Mucosa of descending colon (tissue), 3 donors: ENCODE data around the gene A2ML1. TPM values are rescaled to one million over a fixed set of nuclear protein-coding genes. Genes with fewer than 3 reads are reported as not detected.

Source experiments
- ATAC-seq: fragments of 200-7000 bp; cut with Tn5 transposase; one replicate; pipeline ENCODE4 v1.9.1; 2020; ENCODE audit warnings: mild to moderate bottlenecking, moderate library complexity
- DNase-seq, 3 donors: peaks; one replicate each; pipeline ENCODE4 v3.0.0-alpha.2; 2020
- H3K36me3 ChIP-seq: fragments of 200-600 bp; one replicate; pipeline ENCODE4 v1.8.0; 2021; ENCODE audit warnings: low read depth, mild to moderate bottlenecking
- H3K4me1 ChIP-seq: fragments of 200-600 bp; one replicate; pipeline ENCODE4 v1.8.0; 2021; ENCODE audit warnings: low read depth, mild to moderate bottlenecking
- H3K4me3 ChIP-seq: fragments of 200-600 bp; one replicate; pipeline ENCODE4 v1.8.0; 2021; ENCODE audit warnings: mild to moderate bottlenecking
- H3K9me3 ChIP-seq: fragments of 200-600 bp; one replicate; pipeline ENCODE4 v1.8.0; 2021; ENCODE audit warnings: mild to moderate bottlenecking
- intact Hi-C, 2 donors: fragments of 100-400 bp; cut with DNase I in 1 of 2; cut with micrococcal nuclease in 1 of 2; formaldehyde crosslinking; loops; one replicate each; pipeline versions ENCODE4 v1.11.0 to v1.11.1; 2022; cut with DNase I, micrococcal nuclease
- long read RNA-seq, 2 donors: library from polyadenylated mRNA; unstranded; transcript quantifications; one replicate each; pipeline ENCODE4 v2.0.0, GENCODE V29; 2019 to 2021
- total RNA-seq, 3 donors: library from RNA; stranded (reverse); fragmentation: NEBNext Ultra II Directional in 2 of 3; extraction: Animal tissue kit (Norgen Biotek cat#: 25700) in 2 of 3; gene quantifications; one replicate each; pipeline versions ENCODE4 v1.2.1 to v1.2.4, GENCODE V29; 2021 to 2023
- TF ChIP-seq, protein P1 (sequence below): fragments of 200-600 bp; IDR thresholded peaks from one replicate; pipeline ENCODE4 v1.8.0; 2022; ENCODE audit warnings: antibody characterized with exemption, mild to moderate bottlenecking
- donor health status: DM: no; HTN: no; CAD: no; lungs with moderate emphysema.
- donor health status: DM: no; HTN: no; CAD: no.
- donor health status: DM: no; HTN: yes; CAD: no.

Gene A2ML1
- total RNA-seq = under 1 TPM in 1 of 3 donors, not detected in 2; 0.46 TPM
- long read RNA-seq, donor 1, partial matches to known transcripts = 0 of 1 reads
- long read RNA-seq, donor 1, other reads (novel, unspliced or antisense) = 1 of 1 reads
- long read RNA-seq, donor 2 = 0 reads

GRCh38 chr12:8822298-8822697, at the start of gene A2ML1:
Gene A2ML1 (plus strand): TSS chr12:8822621. CDS start chr12:8822652, 31 bp downstream.
- TF ChIP-seq, protein P1, sequence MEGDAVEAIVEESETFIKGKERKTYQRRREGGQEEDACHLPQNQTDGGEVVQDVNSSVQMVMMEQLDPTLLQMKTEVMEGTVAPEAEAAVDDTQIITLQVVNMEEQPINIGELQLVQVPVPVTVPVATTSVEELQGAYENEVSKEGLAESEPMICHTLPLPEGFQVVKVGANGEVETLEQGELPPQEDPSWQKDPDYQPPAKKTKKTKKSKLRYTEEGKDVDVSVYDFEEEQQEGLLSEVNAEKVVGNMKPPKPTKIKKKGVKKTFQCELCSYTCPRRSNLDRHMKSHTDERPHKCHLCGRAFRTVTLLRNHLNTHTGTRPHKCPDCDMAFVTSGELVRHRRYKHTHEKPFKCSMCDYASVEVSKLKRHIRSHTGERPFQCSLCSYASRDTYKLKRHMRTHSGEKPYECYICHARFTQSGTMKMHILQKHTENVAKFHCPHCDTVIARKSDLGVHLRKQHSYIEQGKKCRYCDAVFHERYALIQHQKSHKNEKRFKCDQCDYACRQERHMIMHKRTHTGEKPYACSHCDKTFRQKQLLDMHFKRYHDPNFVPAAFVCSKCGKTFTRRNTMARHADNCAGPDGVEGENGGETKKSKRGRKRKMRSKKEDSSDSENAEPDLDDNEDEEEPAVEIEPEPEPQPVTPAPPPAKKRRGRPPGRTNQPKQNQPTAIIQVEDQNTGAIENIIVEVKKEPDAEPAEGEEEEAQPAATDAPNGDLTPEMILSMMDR = no peak
- ATAC-seq = no peak
- Histone ChIP-seq H3K36me3 (no peaks in the 10 kb centered on the region), H3K9me3 (no peaks in the 10 kb centered on the region), H3K4me3 (no peak within 1 kb of the TSS), H3K4me1 (no peaks in the 10 kb centered on the region)
- intact Hi-C loops = loop anchor here (5.0 to 10.0 kb wide), 2 partner anchors 137 to 140 kb away; no protein-coding TSS in a partner anchor
- DNase-seq = no peak

DNA sequence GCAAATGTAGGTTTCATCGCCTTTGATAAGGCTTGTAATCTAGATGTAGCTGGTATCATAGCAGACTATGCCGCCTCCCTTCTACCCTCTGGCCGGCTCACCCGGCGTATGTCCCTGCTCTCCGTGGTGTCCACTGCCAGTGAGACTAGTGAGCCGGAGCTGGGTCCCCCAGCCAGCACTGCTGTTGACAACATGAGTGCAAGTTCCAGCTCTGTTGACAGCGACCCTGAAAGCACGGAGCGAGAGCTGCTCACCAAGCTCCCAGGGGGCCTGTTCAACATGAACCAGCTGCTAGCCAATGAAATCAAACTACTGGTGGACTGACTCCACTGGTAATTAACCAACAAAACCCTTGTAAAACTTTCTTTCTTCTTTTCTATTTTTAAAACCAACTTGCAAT, 49.0 kb upstream of the A2ML1 start:
- Histone ChIP-seq H3K4me1 (no peaks in the 10 kb centered on the region), H3K9me3 (no peaks in the 10 kb centered on the region), H3K36me3 (no peaks in the 10 kb centered on the region), H3K4me3 (no peak overlapping the region)
- no peak for DNase-seq
- intact Hi-C loops = no loop called here
- no peak for ATAC-seq
- TF ChIP-seq, protein P1 = no peak

DNA sequence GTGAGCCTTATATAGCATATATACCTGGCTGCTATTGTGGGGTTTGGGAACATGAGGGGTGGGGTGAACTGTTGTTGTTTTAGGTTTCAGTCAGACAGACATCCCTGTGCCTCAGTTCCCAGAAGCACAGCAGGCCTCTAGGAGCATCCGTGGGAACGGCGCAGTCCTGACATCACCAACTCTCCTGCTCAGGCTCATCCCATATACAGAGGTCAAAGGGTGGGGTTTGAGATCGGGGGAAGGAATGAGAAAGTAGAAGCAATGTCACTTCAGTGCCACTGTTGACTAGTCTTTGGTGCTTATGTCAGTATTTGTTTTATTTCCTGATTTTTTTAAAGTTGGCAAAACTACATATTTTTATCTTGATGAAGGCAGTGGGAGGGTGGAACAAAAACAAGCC, 43.1 kb upstream of the A2ML1 start:
- intact Hi-C loops = no loop called here
- H3K36me3 ChIP-seq = no peaks in the 10 kb centered on the region
- DNase-seq (no peak), ATAC-seq (no peak)
- H3K4me3 ChIP-seq = no peak overlapping the region
- TF ChIP-seq, protein P1 = no peak
- no peaks in the 10 kb centered on the region for H3K9me3 ChIP-seq
- no peaks in the 10 kb centered on the region for H3K4me1 ChIP-seq

- ATAC-seq (no peak), DNase-seq (no peak)
- no peaks in the 10 kb centered on the region for H3K9me3 ChIP-seq
- H3K4me3 ChIP-seq = no peak overlapping the region
- no peaks in the 10 kb centered on the region for H3K4me1 ChIP-seq
- TF ChIP-seq, protein P1 = no peak
- intact Hi-C loops = no loop called here
- no peaks in the 10 kb centered on the region for H3K36me3 ChIP-seq
Observed at GRCh38 chr12:8779862-8780261, 42.6 kb upstream of the A2ML1 start.

GRCh38 chr12:8780389-8780788, 42.0 kb upstream of the A2ML1 start:
- TF ChIP-seq, protein P1 = no peak
- intact Hi-C loops = no loop called here
- Histone ChIP-seq H3K4me3 (no peak overlapping the region), H3K4me1 (no peaks in the 10 kb centered on the region), H3K9me3 (no peaks in the 10 kb centered on the region), H3K36me3 (no peaks in the 10 kb centered on the region)
- DNase-seq (no peak), ATAC-seq (no peak)
